ENCODE data around the gene HAVCR1. TPM values are rescaled to one million over a fixed set of nuclear protein-coding genes. Genes with fewer than 3 reads are reported as not detected.

HAVCR1 gene
- polyA plus RNA-seq, 1 donor (not counting 4 experiments of a cell fraction or from before 2014, with no cell fraction given) = not detected

GRCh38 chr5:157033071-157033583, 25.8 kb downstream of the HAVCR1 start:
- no peaks in the 10 kb centered on the region for H3K4me1 ChIP-seq (ENCODE audit: control insufficient read depth, extremely low read depth, insufficient read depth, low read length)
- H3K4me3 ChIP-seq (ENCODE audit: control insufficient read depth in 2 of 3, extremely low read depth in 1 of 3, insufficient read depth in 2 of 3, low read depth in 1 of 3, low read length in 3 of 3) = no peak overlapping the region
- no peak for DNase-seq (ENCODE audit: low read depth, low spot score)

GRCh38 chr5:157030692-157031091, 28.2 kb downstream of the HAVCR1 start:
- FAIRE-seq (no peak), DNase-seq (ENCODE audit: low read depth, low spot score) (no peak)
- H3K79me2 ChIP-seq (ENCODE audit: control insufficient read depth, insufficient read depth, low read length) = no peaks in the 10 kb centered on the region
- no peaks in the 10 kb centered on the region for H3K36me3 ChIP-seq (ENCODE audit: control insufficient read depth in 2 of 2, extremely low read depth in 1 of 2, insufficient read depth in 2 of 2, low read length in 2 of 2)
- dilution Hi-C loops (cut with MboI; ENCODE audit: extremely low pct_ligation_motif_present, low sequenced_read_pairs) = no loop called here
- H3K4me1 ChIP-seq (ENCODE audit: control insufficient read depth, extremely low read depth, insufficient read depth, low read length) = no peaks in the 10 kb centered on the region
- no peaks in the 10 kb centered on the region for H3K27me3 ChIP-seq (ENCODE audit: control insufficient read depth, extremely low read depth, insufficient read depth, low read length)
- H4K20me1 ChIP-seq (ENCODE audit: control insufficient read depth, extremely low read depth, insufficient read depth, low read length) = no peaks in the 10 kb centered on the region
- no peaks in the 10 kb centered on the region for H3K9me3 ChIP-seq (ENCODE audit: control insufficient read depth, low read depth, low read length)
- H3K9ac ChIP-seq (ENCODE audit: control insufficient read depth, extremely low read depth, insufficient read depth, low read length) = no peak overlapping the region
- no peak for TF ChIP-seq EZH2 (IDR thresholded peaks at IDR 0.05; ENCODE audit: low read length)
- TF ChIP-seq CTCF (optimal IDR thresholded peaks at IDR 0.05 in 1 of 3, IDR thresholded peaks at IDR 0.05 in 1 of 3, conservative IDR thresholded peaks at IDR 0.05 in 1 of 3; ENCODE audit: extremely low read depth in 1 of 3, insufficient read depth in 2 of 3, low read length in 3 of 3) = no peak
- H2AFZ ChIP-seq (ENCODE audit: control insufficient read depth, low read length) = no peak overlapping the region
- H3K9me1 ChIP-seq (ENCODE audit: control insufficient read depth, extremely low read depth, insufficient read depth, low read length) = no peaks in the 10 kb centered on the region
- no peak overlapping the region for H3K4me2 ChIP-seq (ENCODE audit: control insufficient read depth, extremely low read depth, insufficient read depth, low read depth, low read length)
- H3K4me3 ChIP-seq (ENCODE audit: control insufficient read depth in 2 of 3, extremely low read depth in 1 of 3, insufficient read depth in 2 of 3, low read depth in 1 of 3, low read length in 3 of 3) = no peak overlapping the region
- no peak overlapping the region for H3K27ac ChIP-seq (ENCODE audit: control insufficient read depth, insufficient read depth, low read length)

More at GRCh38 chr5:157033071-157033583, 25.8 kb downstream of the HAVCR1 start:
- Histone ChIP-seq H2AFZ (ENCODE audit: control insufficient read depth, low read length) (no peak overlapping the region), H3K4me2 (ENCODE audit: control insufficient read depth, extremely low read depth, insufficient read depth, low read depth, low read length) (no peak overlapping the region), H4K20me1 (ENCODE audit: control insufficient read depth, extremely low read depth, insufficient read depth, low read length) (no peaks in the 10 kb centered on the region), H3K9ac (ENCODE audit: control insufficient read depth, extremely low read depth, insufficient read depth, low read length) (no peak overlapping the region), H3K9me1 (ENCODE audit: control insufficient read depth, extremely low read depth, insufficient read depth, low read length) (no peaks in the 10 kb centered on the region), H3K36me3 (ENCODE audit: control insufficient read depth in 2 of 2, extremely low read depth in 1 of 2, insufficient read depth in 2 of 2, low read length in 2 of 2) (no peaks in the 10 kb centered on the region), H3K27ac (ENCODE audit: control insufficient read depth, insufficient read depth, low read length) (no peak overlapping the region), H3K9me3 (ENCODE audit: control insufficient read depth, low read depth, low read length) (no peaks in the 10 kb centered on the region), H3K79me2 (ENCODE audit: control insufficient read depth, insufficient read depth, low read length) (no peaks in the 10 kb centered on the region), H3K27me3 (ENCODE audit: control insufficient read depth, extremely low read depth, insufficient read depth, low read length) (no peaks in the 10 kb centered on the region)
- TF ChIP-seq EZH2 (IDR thresholded peaks at IDR 0.05; ENCODE audit: low read length) = no peak
- TF ChIP-seq CTCF (optimal IDR thresholded peaks at IDR 0.05 in 1 of 3, IDR thresholded peaks at IDR 0.05 in 1 of 3, conservative IDR thresholded peaks at IDR 0.05 in 1 of 3; ENCODE audit: extremely low read depth in 1 of 3, insufficient read depth in 2 of 3, low read length in 3 of 3) = no peak
- dilution Hi-C loops (cut with MboI; ENCODE audit: extremely low pct_ligation_motif_present, low sequenced_read_pairs) = no loop called here
- no peak for FAIRE-seq
